Motor neuron (in vitro differentiated cells): Measurements from ENCODE around the gene LARP7. TPM values are rescaled to one million over a fixed set of nuclear protein-coding genes. Genes with fewer than 3 reads are reported as not detected.
"Not testable (repeated sequence)": the region's sequence is repeated elsewhere in the genome, so short reads cannot be mapped to it uniquely, and the experiment has no call there.

Experiments
- ATAC-seq, 8 experiments: fragments of 200-7000 bp; cut with Tn5 transposase; replicated peaks in 6 of 8; 2 replicates each; pipeline ENCODE4 v1.8.0; 2021; ENCODE audit warnings: mild to moderate bottlenecking in 8 of 8, moderate library complexity in 8 of 8
- H3K27ac ChIP-seq, 2 donors: fragments of 250-450 bp; sonication (Bioruptor Pico); 2 replicates each; pipeline ENCODE4 v1.9.0; 2021; ENCODE audit warnings: antibody characterized with exemption in 2 of 2, mild to moderate bottlenecking in 2 of 2, moderate library complexity in 1 of 2
- H3K4me1 ChIP-seq, 2 donors: fragments of 250-450 bp; sonication (Bioruptor Pico); replicated peaks in 1 of 2; 2 replicates each; pipeline ENCODE4 v1.6.1; 2021; ENCODE audit warnings: antibody characterized with exemption in 2 of 2, mild to moderate bottlenecking in 2 of 2, moderate library complexity in 1 of 2
- H3K4me3 ChIP-seq, 5 donors: fragments of 250-450 bp; sonication (Bioruptor Pico); 2 replicates each; pipeline ENCODE4 v1.9.0; 2021; ENCODE audit warnings: antibody characterized with exemption in 5 of 5, mild to moderate bottlenecking in 5 of 5, moderate library complexity in 4 of 5
- WGBS, 10 experiments: fragments of 450-650 bp; shearing (Covaris generic); methylation state at CpG; one replicate each; pipeline ENCODE4 v1.0.0; 2022; 5-methylcytosine and 5-hydroxymethylcytosine counted together
- in situ Hi-C, 9 experiments: fragments of 400-800 bp; cut with MboI; loops; one replicate each; pipeline ENCODE4 v1.15.0; 2021; ENCODE audit warnings: low sequenced_read_pairs in 9 of 9, low pct_unique_long_range_greater_than_20kb in 2 of 9; ENCODE audit not compliant: unreplicated experiment in 9 of 9
- total RNA-seq, 8 experiments: library from RNA; unstranded; fragments of 300-600 nt; gene quantifications; 2 replicates each; pipeline versions ENCODE4 v1.2.3 to v1.2.4, GENCODE V29; 2022

LARP7 gene
- 10 to 100 TPM; 35.9 to 70.3 (median 50.7) TPM for total RNA-seq

DNA sequence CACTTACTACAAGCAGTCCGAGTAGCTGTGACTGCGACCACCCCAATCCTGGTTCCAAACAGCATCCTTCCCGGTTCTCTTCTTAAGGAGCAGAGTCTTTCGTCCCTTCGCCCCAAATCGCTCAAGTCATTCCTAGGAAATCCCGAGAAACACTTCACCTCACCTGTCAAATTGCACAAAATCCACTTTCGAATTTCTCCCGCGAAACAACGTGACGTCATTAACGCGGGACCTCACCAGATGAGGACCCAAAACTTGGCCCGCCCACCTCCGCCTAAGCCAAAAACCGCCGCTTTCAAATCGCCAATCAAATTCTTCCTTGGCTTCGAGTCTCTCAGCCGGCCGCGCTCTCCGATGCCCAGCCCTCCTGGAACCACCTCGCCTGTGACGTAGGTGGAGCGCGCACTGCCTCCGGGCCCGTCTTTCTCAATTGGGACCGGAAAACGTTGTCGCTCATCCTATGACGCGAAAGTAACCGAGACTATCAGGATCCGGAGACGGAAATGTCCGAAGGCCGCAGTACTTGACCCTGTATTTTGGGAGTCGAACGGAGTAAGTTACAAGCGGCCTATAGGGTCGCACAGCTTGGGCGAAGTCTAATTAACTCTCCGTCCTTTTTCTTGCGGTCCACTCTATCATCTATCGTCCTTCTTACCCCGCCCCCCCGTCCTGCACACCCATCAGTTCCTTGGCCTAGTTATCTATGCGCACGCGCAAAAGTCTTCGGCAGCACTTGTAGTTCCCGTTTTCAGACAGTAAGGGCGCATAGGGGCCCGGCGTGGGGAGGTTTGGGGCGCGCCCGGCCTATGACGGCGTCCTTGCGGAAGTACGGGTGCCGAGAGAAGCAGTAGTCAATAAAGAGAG is at the start of gene LARP7, which contains the start of gene ZGRF1:
Gene LARP7, plus strand, starts transcription at position 456 of the 864 bp plus-strand sequence. CDS start 7,527 bp downstream, outside the sequence.
Gene ZGRF1, minus strand, starts transcription at position 222 of the 864 bp plus-strand sequence. CDS start 3,733 bp downstream, outside the sequence.
- peak; percentile 93 to 97 (median 95) for ATAC-seq
- H3K4me1 ChIP-seq = peaks cover 8 to 11% of the 10 kb centered on the region in 2 donors
- 0 to 7% (median 0%) methylated on average over 3 to 37 of the region's 66 CpGs for WGBS, 10 experiments
- in situ Hi-C loops = loop anchor here in 8 of 9 experiments (10.0 to 25.0 kb wide), 4 partner anchors 125 to 450 kb away; no protein-coding TSS in a partner anchor
- H3K4me3 ChIP-seq = peak within 1 kb of the TSS; percentile 69 to 96 (median 76)
- peak within 1 kb of the TSS; percentile 95 to 97 for H3K27ac ChIP-seq

DNA sequence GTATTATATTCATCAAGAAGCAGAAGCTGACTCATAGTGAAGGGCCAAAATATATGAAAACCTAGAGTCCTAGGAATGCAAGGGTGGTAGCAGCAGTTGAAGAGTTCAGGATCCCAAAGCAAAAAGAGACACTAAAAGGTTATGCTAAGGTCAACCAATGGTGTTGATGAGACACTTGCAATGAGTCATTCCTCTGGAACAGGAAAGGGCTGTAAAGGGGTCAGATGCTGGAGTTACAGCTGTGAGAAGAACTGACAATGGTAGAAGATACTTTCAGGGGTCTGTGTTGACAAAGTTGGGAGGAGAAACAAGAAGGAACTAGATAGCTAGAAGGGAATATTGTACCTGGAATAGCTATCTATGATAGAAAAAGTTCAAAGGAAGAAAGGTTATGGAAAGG is 47.7 kb upstream of the LARP7 start:
- no peaks in the 10 kb centered on the region for H3K4me1 ChIP-seq
- in situ Hi-C loops = loop anchor here in 1 of 9 experiments (25.0 kb wide), 1 partner anchor 252 kb away; no protein-coding TSS in a partner anchor
- no peak overlapping the region for H3K27ac ChIP-seq
- H3K4me3 ChIP-seq = no peak overlapping the region
- ATAC-seq = peak in 2 of 8 experiments; percentile 73 to 79

DNA sequence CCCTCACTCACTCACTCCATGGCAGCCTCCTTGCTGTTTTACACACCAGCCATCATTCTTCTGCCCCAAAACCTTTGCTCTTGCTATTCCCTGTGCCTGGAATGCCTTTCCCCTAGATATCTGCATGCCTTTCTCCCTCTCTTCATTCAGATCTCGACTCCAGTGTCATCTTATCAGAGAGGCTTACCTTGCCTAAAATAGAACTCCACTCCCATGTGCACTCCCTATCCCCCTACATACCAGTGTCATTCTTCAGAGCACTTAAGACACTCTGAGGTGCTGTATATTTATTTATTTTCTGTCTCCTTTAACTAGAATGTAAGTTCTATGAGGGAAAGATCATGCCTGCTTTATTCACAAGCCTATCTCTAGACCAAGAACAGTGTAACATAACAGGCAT is 45.4 kb upstream of the LARP7 start:
- ATAC-seq = no peak
- Histone ChIP-seq H3K4me3 (no peak overlapping the region), H3K27ac (no peak overlapping the region), H3K4me1 (no peaks in the 10 kb centered on the region)
- in situ Hi-C loops = loop anchor here in 1 of 9 experiments (25.0 kb wide), 1 partner anchor 254 kb away; no protein-coding TSS in a partner anchor
- WGBS, 10 experiments = 29 to 100% (median 80%) methylated on average over 1 of the region's 1 CpG; no CpG with 5 or more reads in 3 of the 10 experiments

DNA sequence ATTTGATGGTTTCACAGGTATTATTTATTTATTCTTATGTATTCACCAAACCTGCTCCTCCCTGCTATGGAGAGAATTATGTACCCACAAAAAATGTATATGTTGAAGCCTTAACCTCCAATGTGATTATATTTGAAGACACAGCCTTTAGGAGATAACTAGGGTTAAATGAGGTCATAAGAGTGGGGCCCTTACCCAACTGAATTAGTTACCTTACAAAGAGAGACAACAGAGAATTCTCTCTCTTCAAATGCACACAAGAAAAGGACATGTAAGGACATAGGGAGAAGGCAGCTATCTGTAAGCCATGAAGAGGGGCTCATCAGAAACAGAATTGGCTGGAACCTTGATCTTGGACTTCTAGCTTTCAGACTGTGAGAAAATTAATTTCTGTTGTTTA is 44.2 kb upstream of the LARP7 start:
- no peak for ATAC-seq
- Histone ChIP-seq H3K27ac (no peak overlapping the region), H3K4me3 (no peak overlapping the region), H3K4me1 (no peaks in the 10 kb centered on the region)
- in situ Hi-C loops = loop anchor here in 1 of 9 experiments (25.0 kb wide), 1 partner anchor 255 kb away; no protein-coding TSS in a partner anchor

DNA sequence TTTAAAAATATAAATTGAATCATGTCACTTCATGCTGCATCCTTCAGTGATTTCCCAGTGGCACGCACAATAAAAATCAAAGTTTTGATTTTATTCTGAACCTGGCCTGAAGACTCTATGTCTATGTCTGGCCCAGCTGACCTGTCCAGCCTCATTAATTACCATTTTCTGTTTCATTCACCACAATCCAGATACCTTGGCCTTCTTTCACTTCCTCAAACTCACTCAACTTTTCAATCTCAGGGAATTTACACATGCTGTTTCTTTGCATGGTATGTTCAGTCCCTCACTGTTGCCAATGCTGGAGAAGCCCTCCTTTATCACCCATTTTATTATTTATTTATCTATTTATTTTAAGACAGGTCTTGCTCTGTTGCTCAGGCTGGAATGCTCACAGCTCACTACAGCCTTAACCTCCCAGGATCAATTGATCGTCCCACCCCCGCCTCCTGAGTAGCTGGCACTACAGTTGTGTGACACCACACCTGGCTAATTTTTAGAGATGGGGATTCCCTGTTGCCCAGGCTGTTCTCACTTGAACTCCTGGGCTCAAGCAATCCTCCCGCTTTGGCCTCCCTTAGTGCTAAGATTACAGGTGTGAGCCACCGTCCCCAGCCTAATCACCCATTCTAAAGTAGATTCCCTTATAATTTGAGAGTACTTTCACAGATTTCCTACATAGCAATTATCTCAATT is 43.4 kb upstream of the LARP7 start:
- WGBS, 10 experiments = 93 to 100% (median 100%) methylated on average over 1 to 3 of the region's 5 CpGs; no CpG with 5 or more reads in 2 of the 10 experiments
- Histone ChIP-seq H3K27ac (no peak overlapping the region), H3K4me1 (no peaks in the 10 kb centered on the region), H3K4me3 (no peak overlapping the region)
- in situ Hi-C loops = loop anchor here in 1 of 9 experiments (25.0 kb wide), 1 partner anchor 256 kb away; no protein-coding TSS in a partner anchor
- ATAC-seq = no peak

DNA sequence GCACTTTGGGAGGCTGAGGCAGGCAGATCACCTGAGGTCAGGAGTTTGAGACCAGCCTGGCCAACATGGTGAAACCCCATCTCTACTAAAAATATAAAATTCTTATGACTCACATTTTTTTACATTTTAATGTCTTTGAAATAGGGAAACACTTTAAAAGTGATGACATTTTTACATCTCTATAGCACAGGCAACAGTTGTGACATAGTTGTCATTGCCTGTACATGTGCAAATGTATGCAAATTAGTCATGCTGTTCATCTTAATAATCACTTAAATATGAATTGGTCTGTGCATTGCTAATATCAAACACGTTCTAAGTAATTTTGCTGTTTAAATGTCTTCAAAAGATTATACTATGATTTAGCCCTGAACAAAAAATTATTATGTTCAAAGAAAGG is 42.0 kb upstream of the LARP7 start:
- in situ Hi-C loops = loop anchor here in 1 of 9 experiments (25.0 kb wide), 1 partner anchor 258 kb away; no protein-coding TSS in a partner anchor
- no peak overlapping the region for H3K27ac ChIP-seq
- peak in 3 of 8 experiments; percentile 46 to 88 (median 70) for ATAC-seq

DNA sequence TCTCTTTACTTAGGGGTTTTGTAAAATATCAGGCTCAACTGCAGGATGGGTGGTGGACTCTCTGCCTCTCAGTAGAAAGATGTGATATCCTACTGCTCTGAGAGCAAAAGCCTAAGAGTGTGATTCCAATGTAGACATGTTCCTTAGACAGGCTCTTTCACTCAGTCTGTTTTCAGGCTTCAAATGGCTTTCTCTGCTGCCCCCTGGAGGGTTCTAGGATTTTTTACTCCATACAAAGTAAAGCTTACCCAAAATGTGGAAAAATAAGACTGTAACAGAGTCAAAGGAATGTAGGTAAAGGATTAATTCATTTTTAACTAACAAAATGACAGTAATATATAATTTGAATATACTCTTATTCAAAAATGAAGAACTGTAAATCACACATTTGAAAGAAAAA is 32.4 kb upstream of the LARP7 start:
- in situ Hi-C loops = loop anchor here in 6 of 9 experiments (10.0 to 25.0 kb wide), 3 partner anchors 267 to 492 kb away; no protein-coding TSS in a partner anchor
- Histone ChIP-seq H3K27ac (no peak overlapping the region), H3K4me1 (no peaks in the 10 kb centered on the region), H3K4me3 (no peak overlapping the region)
- peak; percentile 74 to 96 (median 88) for ATAC-seq

More for the DNA sequence above, 42.0 kb upstream of the LARP7 start:
- 0 to 75% (median 20%) methylated on average over 1 of the region's 1 CpG; no CpG with 5 or more reads in 2 of the 10 experiments for WGBS, 10 experiments
- no peaks in the 10 kb centered on the region for H3K4me1 ChIP-seq
- H3K4me3 ChIP-seq = no peak overlapping the region

DNA sequence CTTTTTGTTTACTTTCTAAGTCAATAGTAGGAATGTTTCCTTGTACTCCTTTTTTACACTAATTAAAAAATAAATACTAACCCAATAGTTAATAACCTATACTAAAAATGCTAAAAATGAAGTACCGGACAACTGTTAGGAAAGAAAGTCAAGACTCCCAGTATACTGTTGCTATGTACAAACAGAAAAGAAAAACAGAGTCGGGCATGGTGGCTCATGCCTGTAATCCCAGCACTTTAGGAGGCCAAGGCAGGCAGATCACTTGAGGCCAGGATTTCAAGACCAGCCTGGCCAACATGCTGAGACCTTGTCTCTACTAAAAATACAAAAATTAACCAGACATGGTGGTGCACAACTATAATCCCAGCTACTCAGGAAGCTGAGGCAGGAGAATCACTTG is 24.1 kb upstream of the LARP7 start:
- not testable (repeated sequence) for H3K4me1 ChIP-seq, ATAC-seq, H3K27ac ChIP-seq, H3K4me3 ChIP-seq
- in situ Hi-C loops = loop anchor here in 5 of 9 experiments (25.0 kb wide), 2 partner anchors 276 to 501 kb away; no protein-coding TSS in a partner anchor
- 75 to 100% (median 96%) methylated on average over 1 to 2 of the region's 2 CpGs for WGBS, 10 experiments

DNA sequence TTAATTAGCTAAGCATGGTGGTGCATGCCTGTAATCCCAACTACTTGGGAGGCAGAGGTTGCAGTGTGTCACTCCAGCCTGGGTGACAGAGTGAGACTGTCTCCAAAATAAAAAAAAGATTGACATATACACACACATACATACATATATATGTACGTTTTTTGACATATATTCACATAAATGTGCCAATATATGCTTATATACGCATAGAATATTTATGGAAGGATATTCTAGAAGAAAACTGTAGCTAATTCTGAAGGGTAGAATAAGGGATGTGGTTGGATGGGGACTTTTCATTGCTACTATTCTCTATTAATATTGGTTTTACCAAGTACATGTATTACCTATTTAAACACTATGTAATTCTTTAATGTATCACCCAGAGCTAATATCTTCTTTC is 20.0 kb upstream of the LARP7 start:
- in situ Hi-C loops = loop anchor here in 5 of 9 experiments (25.0 kb wide), 2 partner anchors 280 to 505 kb away; no protein-coding TSS in a partner anchor
- no peak for ATAC-seq
- H3K4me1 ChIP-seq = no peaks in the 10 kb centered on the region

DNA sequence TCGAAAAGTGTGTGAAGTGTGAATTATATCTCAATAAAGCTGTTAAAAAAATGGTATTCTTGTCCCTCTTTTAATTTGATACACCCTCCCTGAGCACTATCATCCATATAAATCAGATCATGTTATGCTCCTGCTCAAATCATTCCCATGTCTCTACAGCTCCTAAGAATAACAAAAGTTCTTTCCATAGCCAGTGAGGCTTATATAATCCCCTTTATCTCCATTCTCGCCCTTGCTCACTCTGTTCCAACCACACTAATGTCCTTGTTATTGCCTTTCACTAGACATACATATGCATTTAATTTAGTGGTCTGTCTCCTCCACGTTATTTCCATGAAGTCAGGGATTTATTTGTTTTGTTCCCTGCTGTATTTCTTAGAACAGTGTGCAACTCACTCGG is 10.7 kb upstream of the LARP7 start:
- H3K4me1 ChIP-seq = peaks cover 0 to 6% of the 10 kb centered on the region in 2 donors
- WGBS, 10 experiments = 5 to 81% (median 33%) methylated on average over 1 to 4 of the region's 4 CpGs
- ATAC-seq = peak in 4 of 8 experiments; percentile 45 to 99 (median 94)
- H3K27ac ChIP-seq = peak overlapping the region in 1 of 2 donors; percentile 53
- no peak overlapping the region for H3K4me3 ChIP-seq
- in situ Hi-C loops = loop anchor here in 8 of 9 experiments (25.0 kb wide), 3 partner anchors 136 to 461 kb away; no protein-coding TSS in a partner anchor

More for the DNA sequence above, 20.0 kb upstream of the LARP7 start:
- H3K27ac ChIP-seq = no peak overlapping the region
- 57 to 100% (median 83%) methylated on average over 2 of the region's 2 CpGs; no CpG with 5 or more reads in 1 of the 10 experiments for WGBS, 10 experiments
- no peak overlapping the region for H3K4me3 ChIP-seq

DNA sequence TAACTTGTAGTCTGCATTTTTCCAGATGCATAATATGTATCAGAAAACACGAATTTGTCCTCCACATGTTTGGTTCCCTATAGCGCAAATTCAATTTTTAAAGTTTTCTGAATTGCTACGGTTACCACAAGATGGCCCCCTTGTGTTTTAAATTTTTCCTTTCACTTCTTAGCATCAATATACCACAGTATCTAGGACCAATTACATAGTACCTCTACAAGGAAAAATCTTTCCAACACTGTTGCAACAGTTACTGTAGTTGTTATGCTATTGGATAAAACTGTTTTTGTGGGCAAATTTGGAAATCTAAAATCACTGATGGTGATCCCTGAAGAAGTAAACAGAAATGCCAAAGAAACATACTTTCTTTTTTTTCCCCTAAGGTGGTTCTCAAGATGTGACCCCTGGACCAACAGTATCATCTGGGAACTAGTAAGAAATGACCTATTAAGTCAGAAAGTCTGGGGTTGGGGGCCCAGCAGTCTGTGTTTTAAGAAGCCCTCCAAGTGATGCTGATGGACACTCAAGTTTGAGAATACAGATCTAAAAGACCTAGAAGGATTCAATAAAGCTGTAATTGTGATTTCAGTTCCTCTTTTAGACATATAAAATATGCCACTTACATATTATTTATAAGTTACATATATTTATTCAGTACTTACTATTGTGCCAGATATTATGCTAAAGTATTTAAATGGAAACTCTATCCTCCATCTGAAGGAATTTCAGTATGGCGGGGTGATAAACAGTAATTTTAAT is 3.3 kb upstream of the LARP7 start:
- ATAC-seq = no peak
- H3K27ac ChIP-seq = no peak overlapping the region
- H3K4me3 ChIP-seq = no peak overlapping the region
- peaks cover 8 to 11% of the 10 kb centered on the region in 2 donors for H3K4me1 ChIP-seq
- in situ Hi-C loops = loop anchor here in 8 of 9 experiments (5.0 to 25.0 kb wide), 5 partner anchors 129 to 454 kb away; no protein-coding TSS in a partner anchor
- WGBS, 10 experiments = 10 to 34% (median 28%) methylated on average over 1 to 4 of the region's 4 CpGs

DNA sequence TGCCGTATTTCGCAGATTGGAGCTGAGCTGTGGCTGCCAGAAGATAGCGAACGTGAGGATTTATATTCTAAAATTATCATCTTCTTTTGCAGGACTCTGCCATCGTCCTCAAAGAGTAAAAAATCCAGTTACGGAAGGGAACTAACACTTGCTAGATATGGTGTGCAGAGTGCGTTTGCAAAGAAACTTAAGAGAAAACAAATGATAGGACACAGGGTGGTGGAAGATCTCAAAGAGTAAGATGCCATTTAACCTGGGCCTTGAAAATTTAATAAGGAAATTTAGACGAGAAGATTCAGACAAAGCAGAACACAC is 566 bp downstream of the LARP7 start:
- peak overlapping the region; percentile 95 to 97 for H3K27ac ChIP-seq
- H3K4me3 ChIP-seq = peak overlapping the region; percentile 69 to 96 (median 76)
- peak in 6 of 8 experiments; percentile 0 to 4 (median 2) for ATAC-seq
- in situ Hi-C loops = loop anchor here in 8 of 9 experiments (10.0 to 25.0 kb wide), 4 partner anchors 125 to 450 kb away; no protein-coding TSS in a partner anchor
- 0 to 13% (median 0%) methylated on average over 1 to 8 of the region's 8 CpGs for WGBS, 10 experiments
- H3K4me1 ChIP-seq = peaks cover 8 to 11% of the 10 kb centered on the region in 2 donors
